ENCODE data around the gene NFKBIA. TPM values are rescaled to one million over a fixed set of nuclear protein-coding genes. Genes with fewer than 3 reads are reported as not detected.

The NFKBIA gene
- total and polyA plus RNA-seq, 2 of the 8 experiments (the other 6 are each of a cell fraction or from before 2014, with no cell fraction given) = 25.9 to 49.7 TPM

DNA sequence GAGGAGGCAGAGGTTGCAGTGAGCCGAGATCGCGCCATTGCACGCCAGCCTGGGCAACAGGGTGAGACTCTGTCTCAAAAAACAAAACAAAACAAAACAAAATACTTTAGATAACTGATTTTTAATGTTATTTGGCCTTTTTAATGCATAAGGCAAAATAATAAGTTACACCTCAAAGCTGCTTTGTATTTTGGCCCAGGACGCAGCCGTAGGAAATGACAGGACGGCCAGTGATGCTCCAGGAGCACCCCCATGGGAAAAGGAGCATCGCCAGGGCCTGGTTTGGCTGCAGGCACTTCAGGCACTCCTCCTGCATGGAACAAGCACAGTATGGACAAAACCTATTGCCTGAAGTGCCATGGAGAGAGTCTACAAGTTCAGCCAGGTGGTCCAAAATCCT is 3.5 kb upstream of the NFKBIA start:
- Histone ChIP-seq H3K4me2 (ENCODE audit: insufficient read depth in 1 of 2, low read depth in 2 of 2, low read length in 2 of 2) (no peak overlapping the region), H3K14ac (ENCODE audit: insufficient read length) (no peak overlapping the region), H3K4me1 (replicated peaks in 1 of 4; ENCODE audit: control insufficient read depth in 3 of 4, insufficient read depth in 4 of 4, low read length in 3 of 4) (peaks cover 4 to 17% (median 10%) of the 10 kb centered on the region in 4 experiments), H2BK15ac (ENCODE audit: low read length) (no peak overlapping the region), H4K5ac (ENCODE audit: insufficient read length, low read depth, low read length) (no peak overlapping the region), H4K20me1 (replicated peaks in 1 of 2; ENCODE audit: control insufficient read depth in 1 of 2, insufficient read depth in 2 of 2, low read length in 2 of 2) (peaks cover 1 to 2% of the 10 kb centered on the region in 2 experiments), H3K9ac (replicated peaks in 1 of 4; ENCODE audit: extremely low read depth in 1 of 4, low read depth in 3 of 4, low read length in 3 of 4) (no peak overlapping the region), H3K79me2 (ENCODE audit: control insufficient read depth in 1 of 2, insufficient read depth in 2 of 2, low read length in 2 of 2) (peaks cover 0 to 7% of the 10 kb centered on the region in 2 experiments; a peak in 2 of 4 replicates), H3K23me2 (ENCODE audit: low read depth, low read length) (peaks cover 9% of the 10 kb centered on the region), H2BK5ac (ENCODE audit: low read depth, low read length) (no peak overlapping the region), H3K79me1 (ENCODE audit: low read depth, low read length) (peaks cover 5% of the 10 kb centered on the region; the same call in 1 of the 2 replicates), H3K27ac (ENCODE audit: low read depth, low read length) (no peak overlapping the region), H3K56ac (replicated peaks; ENCODE audit: insufficient read length, low read depth, low read length) (no peak overlapping the region), H3K9me3 (ENCODE audit: insufficient read depth in 2 of 2, low read depth in 1 of 2, low read length in 1 of 2) (no peaks in the 10 kb centered on the region), H2BK120ac (replicated peaks; ENCODE audit: low read depth, low read length) (no peak overlapping the region), H2AK5ac (ENCODE audit: low read depth, low read length) (no peak overlapping the region), H2BK20ac (ENCODE audit: low read length) (no peak overlapping the region), H4K8ac (ENCODE audit: extremely low read depth, insufficient read depth, low read length) (no peak overlapping the region), H2BK12ac (ENCODE audit: low read depth, low read length) (no peak overlapping the region), H3K23ac (ENCODE audit: insufficient read length) (no peak overlapping the region), H3K18ac (ENCODE audit: extremely low read depth, low read length) (no peak overlapping the region), H4K91ac (replicated peaks; ENCODE audit: insufficient read length, low read length) (no peak overlapping the region), H3K27me3 (replicated peaks in 1 of 4; ENCODE audit: control insufficient read depth in 3 of 4, extremely low read depth in 1 of 4, insufficient read depth in 3 of 4, low read length in 3 of 4) (no peaks in the 10 kb centered on the region), H3K4me3 (ENCODE audit: extremely low read depth in 1 of 4, insufficient read depth in 2 of 4, low read depth in 3 of 4, low read length in 4 of 4) (no peak overlapping the region), H3K36me3 (ENCODE audit: control insufficient read depth in 2 of 4, insufficient read depth in 4 of 4, low read length in 3 of 4) (peaks cover 0 to 5% (median under 1%) of the 10 kb centered on the region in 4 experiments; a peak in 5 of 8 replicates), H2AFZ (ENCODE audit: low read length) (no peak overlapping the region), H3K4ac (replicated peaks; ENCODE audit: insufficient read length, low read depth, low read length) (no peak overlapping the region)
- TF ChIP-seq HDAC6 (IDR thresholded peaks at IDR 0.05; ENCODE audit: low read depth, low read length) = no peak
- TF ChIP-seq PHF8 (conservative IDR thresholded peaks at IDR 0.05; ENCODE audit: low read depth, low read length) = no peak
- TF ChIP-seq YY1 (IDR thresholded peaks at IDR 0.05; ENCODE audit: low read depth, low read length) = no peak
- TF ChIP-seq SIX5 (IDR thresholded peaks at IDR 0.05; ENCODE audit: low read depth, low read length) = no peak
- no peak for TF ChIP-seq TAF7 (optimal IDR thresholded peaks at IDR 0.05; ENCODE audit: borderline replicate concordance, low read depth, low read length)
- no peak for TF ChIP-seq CBX8 (IDR thresholded peaks at IDR 0.05; ENCODE audit: borderline replicate concordance, low read depth, low read length)
- TF ChIP-seq BCL11A (IDR thresholded peaks at IDR 0.05; ENCODE audit: low read depth in 2 of 2, low read length in 2 of 2) = no peak
- TF ChIP-seq NRF1 (IDR thresholded peaks at IDR 0.05; ENCODE audit: low read depth, low read length) = no peak
- TF ChIP-seq CREB1 (IDR thresholded peaks at IDR 0.05) = no peak
- TF ChIP-seq POU5F1 (IDR thresholded peaks at IDR 0.05; ENCODE audit: low read depth, low read length) = no peak
- TF ChIP-seq RNF2 (IDR thresholded peaks at IDR 0.05; ENCODE audit: borderline replicate concordance, low read depth, low read length, missing control alignments, poor library complexity, severe bottlenecking) = no peak
- no peak for TF ChIP-seq SAP30 (IDR thresholded peaks at IDR 0.05; ENCODE audit: insufficient read depth, insufficient replicate concordance, low read length)
- TF ChIP-seq ATF3 (IDR thresholded peaks at IDR 0.05; ENCODE audit: insufficient read depth, low read depth, low read length) = no peak
- no peak for FAIRE-seq
- POLR2A ChIA-PET (ENCODE audit: partially characterized antibody) = no interaction called here
- 91% methylated on average over 8 of the region's 8 CpGs; no CpG with 5 or more reads in 1 of the 2 experiments for WGBS, 2 experiments (ENCODE audit: extremely low coverage in 1 of 2, insufficient coverage in 1 of 2, insufficient read length in 1 of 2, insufficient replicate concordance in 2 of 2, low coverage in 1 of 2, low lambda C conversion rate in 2 of 2, missing lambda C conversion rate in 1 of 2)
- no peak for DNase-seq (ENCODE audit: low read depth in 1 of 2, low spot score in 2 of 2)
- CTCF ChIA-PET (ENCODE audit: partially characterized antibody) = interaction anchor here (0.5 to 3.6 kb wide), 10 partner anchors 10 to 826 kb away, joined by 3 to 23 read pairs (median 3); no protein-coding TSS in a partner anchor

Measured in H1 (cell line).